ENCODE data around the gene MUC6.

DNA sequence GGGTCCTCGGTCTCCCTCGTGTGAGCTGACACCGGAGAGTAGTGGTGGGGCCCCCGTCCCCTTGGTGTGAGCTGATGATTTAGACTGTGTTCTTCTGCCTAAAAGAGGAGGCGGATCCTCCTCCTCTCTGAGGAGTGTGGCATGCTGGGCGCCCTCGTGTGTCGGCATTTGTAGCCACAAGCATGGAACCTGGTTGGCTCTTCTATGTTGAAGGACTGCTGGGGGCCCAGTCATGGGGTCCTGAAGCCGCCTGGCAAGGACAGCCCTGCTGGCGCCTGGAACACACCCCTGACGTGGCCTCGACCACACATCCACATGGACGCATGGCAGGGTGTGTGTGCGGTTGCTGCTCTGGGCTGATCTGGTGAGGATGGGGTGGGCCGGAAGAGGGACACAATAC lies 60.7 kb downstream of the MUC6 start:
- TF ChIP-seq, protein P1, sequence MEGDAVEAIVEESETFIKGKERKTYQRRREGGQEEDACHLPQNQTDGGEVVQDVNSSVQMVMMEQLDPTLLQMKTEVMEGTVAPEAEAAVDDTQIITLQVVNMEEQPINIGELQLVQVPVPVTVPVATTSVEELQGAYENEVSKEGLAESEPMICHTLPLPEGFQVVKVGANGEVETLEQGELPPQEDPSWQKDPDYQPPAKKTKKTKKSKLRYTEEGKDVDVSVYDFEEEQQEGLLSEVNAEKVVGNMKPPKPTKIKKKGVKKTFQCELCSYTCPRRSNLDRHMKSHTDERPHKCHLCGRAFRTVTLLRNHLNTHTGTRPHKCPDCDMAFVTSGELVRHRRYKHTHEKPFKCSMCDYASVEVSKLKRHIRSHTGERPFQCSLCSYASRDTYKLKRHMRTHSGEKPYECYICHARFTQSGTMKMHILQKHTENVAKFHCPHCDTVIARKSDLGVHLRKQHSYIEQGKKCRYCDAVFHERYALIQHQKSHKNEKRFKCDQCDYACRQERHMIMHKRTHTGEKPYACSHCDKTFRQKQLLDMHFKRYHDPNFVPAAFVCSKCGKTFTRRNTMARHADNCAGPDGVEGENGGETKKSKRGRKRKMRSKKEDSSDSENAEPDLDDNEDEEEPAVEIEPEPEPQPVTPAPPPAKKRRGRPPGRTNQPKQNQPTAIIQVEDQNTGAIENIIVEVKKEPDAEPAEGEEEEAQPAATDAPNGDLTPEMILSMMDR (conservative IDR thresholded peaks at IDR 0.05), result no peak; the same call in 1 of the 2 replicates
- no peak for TF ChIP-seq EZH2 (IDR thresholded peaks at IDR 0.05; ENCODE audit: low read depth)
